Lung (tissue), 12 donors: ENCODE measurements around the gene POM121L2. TPM values are rescaled to one million over a fixed set of nuclear protein-coding genes. Genes with fewer than 3 reads are reported as not detected.

ENCODE experiments used
- ATAC-seq: fragments of 200-7000 bp; cut with Tn5 transposase; one replicate; pipeline ENCODE4 v1.9.1; 2020; ENCODE audit warnings: moderate number of reproducible peaks; ENCODE audit not compliant: insufficient read depth, low FRiP score
- DNase-seq, 3 donors: peaks; one replicate each; pipeline ENCODE4 v3.0.0-alpha.2; 2013 to 2017
- H3K27ac ChIP-seq, 2 donors: one replicate each; pipeline ENCODE4 v1.5.1; 2013; ENCODE audit warnings: mild to moderate bottlenecking in 2 of 2, moderate library complexity in 2 of 2, control low read depth in 1 of 2, inconsistent platforms in 1 of 2, low read depth in 1 of 2, low read length in 1 of 2
- H3K27me3 ChIP-seq, 3 donors: one replicate each; pipeline ENCODE4 v1.5.1; 2013; ENCODE audit warnings: low read length in 2 of 3; ENCODE audit not compliant: control insufficient read depth in 3 of 3, insufficient read depth in 3 of 3
- H3K36me3 ChIP-seq, 4 donors: one replicate each; pipeline ENCODE4 v1.5.1; 2013; ENCODE audit warnings: low read length in 4 of 4, mild to moderate bottlenecking in 1 of 4, moderate library complexity in 1 of 4; ENCODE audit not compliant: control insufficient read depth in 4 of 4, insufficient read depth in 4 of 4
- H3K4me1 ChIP-seq, 5 donors: one replicate each; pipeline ENCODE4 v1.5.1; 2013; ENCODE audit warnings: low read length in 5 of 5, mild to moderate bottlenecking in 2 of 5, moderate library complexity in 1 of 5; ENCODE audit not compliant: control insufficient read depth in 5 of 5, insufficient read depth in 5 of 5
- H3K4me3 ChIP-seq: one replicate; pipeline ENCODE4 v1.5.1; 2013; ENCODE audit warnings: mild to moderate bottlenecking, control low read depth, moderate library complexity
- H3K9ac ChIP-seq, 2 donors: one replicate each; pipeline ENCODE4 v1.5.1; 2013; ENCODE audit warnings: low read length in 2 of 2, control low read depth in 1 of 2; ENCODE audit not compliant: insufficient read depth in 1 of 2
- H3K9me3 ChIP-seq, 4 donors: one replicate each; pipeline ENCODE4 v1.5.1; 2013; ENCODE audit warnings: low read length in 3 of 4, mild to moderate bottlenecking in 1 of 4, moderate library complexity in 1 of 4; ENCODE audit not compliant: control insufficient read depth in 4 of 4, insufficient read depth in 3 of 4
- WGBS, 2 donors: extraction: QIAGEN DNeasy Blood & Tissue Kit; methylation state at CpG; one replicate each; pipeline ENCODE4 v1.1.7; 2013; 5-methylcytosine and 5-hydroxymethylcytosine counted together
- polyA plus RNA-seq, 2 donors: library from polyadenylated mRNA; stranded (reverse); fragments of 200-250 nt; gene quantifications; one replicate each; pipeline ENCODE4 v1.2.1, GENCODE V29; 2013
- total RNA-seq, 2 donors: library from RNA; depleted of rRNA in 1 of 2; stranded (reverse); fragments of >200 nt in 1 of 2; gene quantifications; one replicate each; pipeline ENCODE4 v1.2.1, GENCODE V29; 2014 to 2021
- TF ChIP-seq, protein P1 (sequence below): IDR thresholded peaks from 2 replicates; pipeline ENCODE4 v1.5.1; 2012; ENCODE audit warnings: mild to moderate bottlenecking; ENCODE audit errors: control extremely low read depth, extremely low read depth
- donor health status: control.
- donor health status: control.
- donor health status: Bipolar disorder and iron deficiency.
- donor health status: healthy.
- donor health status: DM: yes; HTN: yes; CAD: no.

The POM121L2 gene
- total and polyA plus RNA-seq, 4 donors, result not detected

DNA sequence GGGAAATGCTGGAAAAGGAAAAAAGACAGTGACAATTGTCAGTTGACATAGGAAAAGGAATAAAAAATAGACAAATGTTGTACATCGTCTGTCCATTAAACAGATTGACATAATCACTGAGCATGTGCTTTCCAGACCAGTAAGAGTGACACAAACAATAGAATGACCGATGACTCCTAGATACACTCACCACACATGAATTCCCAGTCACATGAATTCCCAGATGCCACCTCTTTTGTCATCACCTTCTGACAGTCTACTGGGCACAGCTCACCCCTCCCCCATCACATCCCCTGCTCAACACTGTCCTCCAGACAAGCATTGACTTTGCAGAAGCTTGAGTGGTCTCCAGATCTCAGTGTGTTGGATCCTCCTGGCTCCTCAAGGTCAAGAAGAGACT is 25.9 kb downstream of the POM121L2 start:
- Histone ChIP-seq H3K4me3 (no peak overlapping the region), H3K27me3 (peaks cover 9 to 97% (median 92%) of the 10 kb centered on the region in 3 donors), H3K27ac (no peak overlapping the region), H3K9me3 (peaks cover 0 to 23% (median 1%) of the 10 kb centered on the region in 4 donors), H3K4me1 (no peaks in the 10 kb centered on the region), H3K9ac (no peak overlapping the region), H3K36me3 (no peaks in the 10 kb centered on the region)
- TF ChIP-seq, protein P1, sequence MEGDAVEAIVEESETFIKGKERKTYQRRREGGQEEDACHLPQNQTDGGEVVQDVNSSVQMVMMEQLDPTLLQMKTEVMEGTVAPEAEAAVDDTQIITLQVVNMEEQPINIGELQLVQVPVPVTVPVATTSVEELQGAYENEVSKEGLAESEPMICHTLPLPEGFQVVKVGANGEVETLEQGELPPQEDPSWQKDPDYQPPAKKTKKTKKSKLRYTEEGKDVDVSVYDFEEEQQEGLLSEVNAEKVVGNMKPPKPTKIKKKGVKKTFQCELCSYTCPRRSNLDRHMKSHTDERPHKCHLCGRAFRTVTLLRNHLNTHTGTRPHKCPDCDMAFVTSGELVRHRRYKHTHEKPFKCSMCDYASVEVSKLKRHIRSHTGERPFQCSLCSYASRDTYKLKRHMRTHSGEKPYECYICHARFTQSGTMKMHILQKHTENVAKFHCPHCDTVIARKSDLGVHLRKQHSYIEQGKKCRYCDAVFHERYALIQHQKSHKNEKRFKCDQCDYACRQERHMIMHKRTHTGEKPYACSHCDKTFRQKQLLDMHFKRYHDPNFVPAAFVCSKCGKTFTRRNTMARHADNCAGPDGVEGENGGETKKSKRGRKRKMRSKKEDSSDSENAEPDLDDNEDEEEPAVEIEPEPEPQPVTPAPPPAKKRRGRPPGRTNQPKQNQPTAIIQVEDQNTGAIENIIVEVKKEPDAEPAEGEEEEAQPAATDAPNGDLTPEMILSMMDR, result no peak
- WGBS, 2 donors, result 71 to 86% methylated on average over 2 of the region's 2 CpGs
- no peak for DNase-seq
- ATAC-seq, result no peak

DNA sequence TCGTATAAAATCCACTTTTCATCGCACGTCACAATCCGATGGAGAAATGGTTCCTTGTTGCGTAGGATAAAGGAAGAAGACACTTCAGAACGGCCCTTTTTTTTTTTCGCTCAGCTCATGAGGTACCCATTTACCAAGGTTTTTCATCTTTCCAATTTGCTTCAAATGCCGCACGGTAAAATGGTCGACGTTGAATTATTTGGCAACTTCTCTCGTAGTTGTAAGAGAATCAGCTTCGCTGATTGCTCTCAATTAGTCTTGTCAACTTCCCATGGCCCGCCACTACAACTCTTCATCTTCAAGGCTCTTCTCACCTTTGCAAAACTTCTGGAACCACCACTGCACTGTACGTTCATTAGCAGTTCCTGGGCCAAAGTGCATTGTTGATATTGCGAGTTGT is 28.8 kb downstream of the POM121L2 start:
- TF ChIP-seq, protein P1, result no peak
- H3K27me3 ChIP-seq, result peaks cover 3 to 94% (median 88%) of the 10 kb centered on the region in 3 donors
- H3K27ac ChIP-seq, result no peak overlapping the region
- DNase-seq, result peak in 1 of 3 donors; percentile 19
- H3K36me3 ChIP-seq, result no peaks in the 10 kb centered on the region
- WGBS, 2 donors, result 13% methylated on average over 16 of the region's 16 CpGs
- ATAC-seq, result no peak
- H3K9ac ChIP-seq, result no peak overlapping the region
- peaks cover 0 to 22% (median 1%) of the 10 kb centered on the region in 4 donors for H3K9me3 ChIP-seq
- no peaks in the 10 kb centered on the region for H3K4me1 ChIP-seq
- H3K4me3 ChIP-seq, result no peak overlapping the region

DNA sequence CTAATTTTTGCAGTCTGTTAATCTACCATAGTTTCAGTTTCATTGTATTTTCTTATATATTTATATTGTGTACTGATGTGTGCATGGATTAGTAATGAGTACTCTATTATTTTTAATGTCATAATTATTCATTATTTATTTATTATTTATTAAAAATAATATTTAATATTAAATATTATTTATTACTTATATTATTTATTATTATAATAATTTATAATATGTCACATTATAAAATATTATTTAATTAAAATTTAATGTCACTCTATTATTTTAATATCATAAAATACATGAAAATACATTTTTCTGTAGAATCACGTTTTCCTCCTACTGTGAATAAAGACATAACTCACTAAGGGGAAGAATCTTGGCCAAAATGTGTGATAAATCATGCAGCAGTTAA is 30.5 kb downstream of the POM121L2 start:
- no peaks in the 10 kb centered on the region for H3K36me3 ChIP-seq
- TF ChIP-seq, protein P1, result no peak
- no peak overlapping the region for H3K4me3 ChIP-seq
- no peak for DNase-seq
- H3K9ac ChIP-seq, result no peak overlapping the region
- H3K4me1 ChIP-seq, result no peaks in the 10 kb centered on the region
- H3K27me3 ChIP-seq, result peaks cover 3 to 92% (median 84%) of the 10 kb centered on the region in 3 donors
- H3K9me3 ChIP-seq, result peaks cover 0 to 21% (median 1%) of the 10 kb centered on the region in 4 donors
- no peak for ATAC-seq
- 28 to 33% methylated on average over 1 of the region's 1 CpG for WGBS, 2 donors
- H3K27ac ChIP-seq, result no peak overlapping the region

DNA sequence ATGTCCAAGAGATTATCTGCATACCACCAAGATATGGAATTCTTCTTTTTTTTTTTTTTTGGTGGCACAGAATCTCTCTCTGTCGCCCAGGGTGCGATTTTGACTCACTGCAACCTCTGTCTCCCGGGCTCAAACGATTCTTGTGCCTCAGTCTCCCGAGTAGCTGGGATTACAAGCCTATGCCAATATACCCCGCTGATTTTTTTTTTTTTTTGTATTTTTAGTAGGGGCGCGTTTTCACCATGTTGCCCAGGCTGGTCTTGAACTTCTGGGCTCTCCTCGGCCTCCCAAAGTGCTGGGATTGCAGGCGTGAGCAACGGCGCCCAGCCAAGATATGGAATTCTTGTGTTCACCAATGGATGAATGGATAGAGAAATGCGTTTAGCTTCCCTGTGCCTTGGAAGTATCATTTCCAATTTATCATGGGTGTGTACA is 31.0 kb downstream of the POM121L2 start:
- peaks cover 0 to 21% (median 1%) of the 10 kb centered on the region in 4 donors for H3K9me3 ChIP-seq
- no peak for ATAC-seq
- no peak overlapping the region for H3K27ac ChIP-seq
- WGBS, 2 donors, result 9 to 12% methylated on average over 13 of the region's 13 CpGs
- no peaks in the 10 kb centered on the region for H3K36me3 ChIP-seq
- no peak overlapping the region for H3K4me3 ChIP-seq
- H3K9ac ChIP-seq, result no peak overlapping the region
- TF ChIP-seq, protein P1, result no peak
- H3K27me3 ChIP-seq, result peaks cover 4 to 92% (median 84%) of the 10 kb centered on the region in 3 donors
- no peaks in the 10 kb centered on the region for H3K4me1 ChIP-seq
- no peak for DNase-seq
